GM12873 (cell line): ENCODE measurements around the gene CDK18.

Source experiments
- CTCF ChIP-seq: IDR thresholded peaks from 2 replicates; pipeline ENCODE4 v1.5.1; 2012; ENCODE audit warnings: low read depth, mild to moderate bottlenecking, moderate library complexity, low read length, control low read depth; ENCODE audit not compliant: insufficient read depth; ENCODE audit errors: missing control alignments

The CDK18 gene

GRCh38 chr1:205538235-205538840, 33.9 kb downstream of the CDK18 start:
- no peak for TF ChIP-seq CTCF

GRCh38 chr1:205541161-205541886, 36.9 kb downstream of the CDK18 start:
- TF ChIP-seq CTCF = no peak

- no peak for TF ChIP-seq CTCF
Measured at GRCh38 chr1:205542367-205542766, 37.9 kb downstream of the CDK18 start.

- TF ChIP-seq CTCF = no peak
Measured at GRCh38 chr1:205543351-205544301, 39.2 kb downstream of the CDK18 start.

- no peak for TF ChIP-seq CTCF
Measured at GRCh38 chr1:205545001-205545919, 40.8 kb downstream of the CDK18 start.

- TF ChIP-seq CTCF = no peak
Measured at GRCh38 chr1:205545991-205546390, 41.5 kb downstream of the CDK18 start.
